Spleen (tissue), 11 donors: ENCODE results near the gene PRSS21. TPM values are rescaled to one million over a fixed set of nuclear protein-coding genes. Genes with fewer than 3 reads are reported as not detected.
A peak's percentile ranks its signal among the peaks of the same experiment; 100 is the strongest.

Experiments used
- DNase-seq: peaks from one replicate; pipeline ENCODE4 v3.0.0-alpha.2; 2020
- H3K27ac ChIP-seq, 8 donors: fragments of 200-600 bp; sonication (generic) in 7 of 8; 1 replicate in 4 of 8; 2 replicates in 4 of 8; pipeline versions ENCODE4 v1.5.0 to v1.8.0; 2016 to 2021; ENCODE audit warnings: inconsistent platforms in 4 of 8, mild to moderate bottlenecking in 4 of 8, moderate library complexity in 1 of 8
- H3K27me3 ChIP-seq, 7 donors: fragments of 200-600 bp; sonication (generic) in 6 of 7; replicated peaks in 1 of 7; 1 replicate in 4 of 7; 2 replicates in 3 of 7; pipeline versions ENCODE4 v1.5.0 to v1.8.0; 2016 to 2021; ENCODE audit warnings: inconsistent platforms in 3 of 7, mild to moderate bottlenecking in 1 of 7
- H3K36me3 ChIP-seq, 6 donors: fragments of 200-600 bp; sonication (generic) in 5 of 6; 1 replicate in 4 of 6; 2 replicates in 2 of 6; pipeline versions ENCODE4 v1.5.0 to v1.8.0; 2016 to 2021; ENCODE audit warnings: inconsistent platforms in 2 of 6
- H3K4me1 ChIP-seq, 6 donors: fragments of 200-600 bp; sonication (generic) in 5 of 6; 1 replicate in 3 of 6; 2 replicates in 3 of 6; pipeline versions ENCODE4 v1.5.0 to v1.8.0; 2016 to 2021; ENCODE audit warnings: inconsistent platforms in 3 of 6
- H3K4me3 ChIP-seq, 8 donors: fragments of 200-600 bp; sonication (generic) in 7 of 8; 1 replicate in 4 of 8; 2 replicates in 4 of 8; pipeline versions ENCODE4 v1.5.0 to v1.8.0; 2016 to 2021; ENCODE audit warnings: inconsistent platforms in 4 of 8, mild to moderate bottlenecking in 4 of 8, moderate library complexity in 2 of 8
- H3K9me3 ChIP-seq, 8 donors: fragments of 200-600 bp; sonication (generic) in 7 of 8; 1 replicate in 4 of 8; 2 replicates in 4 of 8; pipeline versions ENCODE4 v1.5.0 to v1.8.0; 2016 to 2021; ENCODE audit warnings: inconsistent platforms in 4 of 8
- CTCF ChIP-seq, 11 experiments: fragments of 200-600 bp in 7 of 11; fragments of 450-650 bp in 4 of 11; sonication (generic) in 4 of 11; IDR thresholded peaks in 8 of 11; conservative IDR thresholded peaks in 3 of 11; 1 replicate in 7 of 11; 2 replicates in 4 of 11; pipeline versions ENCODE4 v1.4.0 to v1.8.0; 2016 to 2021; ENCODE audit warnings: antibody characterized with exemption in 11 of 11, inconsistent platforms in 4 of 11, mild to moderate bottlenecking in 1 of 11
- POLR2A ChIP-seq, 3 donors: fragments of 450-650 bp; IDR thresholded peaks; one replicate each; pipeline ENCODE4 v1.5.1; 2017; ENCODE audit warnings: antibody characterized with exemption in 3 of 3, mild to moderate bottlenecking in 1 of 3
- POLR2AphosphoS5 ChIP-seq, 3 donors: sonication (generic); formaldehyde crosslinking; IDR thresholded peaks; one replicate each; pipeline ENCODE4 v1.5.1; 2017; ENCODE audit warnings: antibody characterized with exemption in 3 of 3
- WGBS, 5 donors: extraction: QIAGEN DNeasy Blood & Tissue Kit in 3 of 5; methylation state at CpG; one replicate each; pipeline versions ENCODE4 v1.1.5 to v1.1.7; 2013 to 2018; 5-methylcytosine and 5-hydroxymethylcytosine counted together
- intact Hi-C: fragments of 100-400 bp; cut with DNase I; formaldehyde crosslinking; loops from one replicate; pipeline ENCODE4 v1.15.0; 2023; ENCODE audit warnings: low total_unique reads
- polyA plus RNA-seq, 3 donors: library from polyadenylated mRNA; stranded (reverse); fragments of 200-250 nt; gene quantifications; one replicate each; pipeline ENCODE4 v1.2.1, GENCODE V29; 2013
- total RNA-seq, 7 donors: library from RNA; depleted of rRNA in 3 of 7; stranded (reverse); fragments of >200 nt in 3 of 7; fragmentation: NEBNext Ultra II Directional in 4 of 7; extraction: Animal tissue kit (Norgen Biotek cat#: 25700) in 4 of 7; gene quantifications; one replicate each; pipeline versions ENCODE4 v1.1.0 to v1.2.1, GENCODE V29; 2016 to 2021
- donor health status: healthy with polysubstance abuse.
- donor health status: DM: no; HTN: no; CAD: no; lungs with moderate emphysema.
- donor health status: DM: no; HTN: no; CAD: no.
- donor health status: Bipolar disorder and iron deficiency.
- donor health status: healthy.
- donor health status: DM: no; HTN: no; CAD: no.
- donor health status: DM: yes; HTN: yes; CAD: no.

Gene PRSS21
- total and polyA plus RNA-seq, 10 donors, result 0.49 to 4.9 (median 1.6) TPM

GRCh38 chr16:2799205-2799858, 17.7 kb upstream of the PRSS21 start:
- H3K4me3 ChIP-seq, result no peak overlapping the region
- peak; percentile 45 for DNase-seq
- 83 to 96% (median 89%) methylated on average over 19 to 21 of the region's 21 CpGs for WGBS, 5 donors
- H3K4me1 ChIP-seq, result peaks cover 0 to 5% (median 0%) of the 10 kb centered on the region in 6 donors
- TF ChIP-seq POLR2AphosphoS5 (IDR thresholded peaks at IDR 0.05) (no peak), POLR2A (IDR thresholded peaks at IDR 0.05) (no peak), CTCF (IDR thresholded peaks at IDR 0.05 in 8 of 11, conservative IDR thresholded peaks at IDR 0.05 in 3 of 11) (no peak)
- H3K9me3 ChIP-seq, result peaks cover 0 to 17% (median 11%) of the 10 kb centered on the region in 8 donors
- no peak overlapping the region for H3K27ac ChIP-seq
- no peaks in the 10 kb centered on the region for H3K36me3 ChIP-seq
- intact Hi-C loops, result no loop called here
- H3K27me3 ChIP-seq, result peaks cover 0 to 41% (median 7%) of the 10 kb centered on the region in 7 donors

- peaks cover 0 to 22% (median 15%) of the 10 kb centered on the region in 8 donors for H3K9me3 ChIP-seq
- TF ChIP-seq POLR2A (IDR thresholded peaks at IDR 0.05), result no peak
- TF ChIP-seq POLR2AphosphoS5 (IDR thresholded peaks at IDR 0.05), result no peak
- no peak for TF ChIP-seq CTCF (IDR thresholded peaks at IDR 0.05 in 8 of 11, conservative IDR thresholded peaks at IDR 0.05 in 3 of 11)
- 63 to 87% (median 72%) methylated on average over 1 of the region's 1 CpG for WGBS, 5 donors
- intact Hi-C loops, result no loop called here
- H3K27me3 ChIP-seq, result peaks cover 0 to 46% (median 9%) of the 10 kb centered on the region in 7 donors
- H3K4me1 ChIP-seq, result peaks cover 0 to under 1% (median 0%) of the 10 kb centered on the region in 6 donors
- peak; percentile 11 for DNase-seq
- H3K27ac ChIP-seq, result no peak overlapping the region
- H3K36me3 ChIP-seq, result no peaks in the 10 kb centered on the region
- no peak overlapping the region for H3K4me3 ChIP-seq
Observed at GRCh38 chr16:2799859-2800226, 17.2 kb upstream of the PRSS21 start.

GRCh38 chr16:2803545-2804195, 13.4 kb upstream of the PRSS21 start:
- TF ChIP-seq CTCF (IDR thresholded peaks at IDR 0.05 in 8 of 11, conservative IDR thresholded peaks at IDR 0.05 in 3 of 11), result no peak
- intact Hi-C loops, result no loop called here
- Histone ChIP-seq H3K9me3 (peaks cover 0 to 24% (median 15%) of the 10 kb centered on the region in 8 donors), H3K27me3 (peaks cover 0 to 32% (median 6%) of the 10 kb centered on the region in 7 donors), H3K4me1 (no peaks in the 10 kb centered on the region), H3K4me3 (no peak overlapping the region), H3K27ac (no peak overlapping the region), H3K36me3 (no peaks in the 10 kb centered on the region)
- 73 to 85% (median 80%) methylated on average over 3 of the region's 3 CpGs for WGBS, 5 donors
- no peak for DNase-seq

GRCh38 chr16:2804728-2805127, 12.3 kb upstream of the PRSS21 start:
- no peak overlapping the region for H3K27ac ChIP-seq
- WGBS, 5 donors, result 79 to 100% (median 95%) methylated on average over 1 to 4 of the region's 4 CpGs
- H3K36me3 ChIP-seq, result no peaks in the 10 kb centered on the region
- H3K9me3 ChIP-seq, result peaks cover 0 to 24% (median 15%) of the 10 kb centered on the region in 8 donors
- H3K4me1 ChIP-seq, result no peaks in the 10 kb centered on the region
- DNase-seq, result peak; percentile 52
- peaks cover 0 to 22% (median 0%) of the 10 kb centered on the region in 7 donors for H3K27me3 ChIP-seq
- TF ChIP-seq CTCF (IDR thresholded peaks at IDR 0.05 in 8 of 11, conservative IDR thresholded peaks at IDR 0.05 in 3 of 11), result no peak
- no peak for TF ChIP-seq POLR2A (IDR thresholded peaks at IDR 0.05)
- no peak for TF ChIP-seq POLR2AphosphoS5 (IDR thresholded peaks at IDR 0.05)
- no peak overlapping the region for H3K4me3 ChIP-seq
- intact Hi-C loops, result no loop called here
